GM12891 (cell line): ENCODE measurements around the gene MED12L.

Experiments
- POLR2A ChIP-seq: IDR thresholded peaks from 2 replicates; pipeline ENCODE4 v1.6.1; 2011; ENCODE audit warnings: low read depth, low read length, control low read depth
- TAF1 ChIP-seq: IDR thresholded peaks from 2 replicates; pipeline ENCODE4 v1.6.1; 2011; ENCODE audit warnings: low read depth, low read length, control low read depth

DNA sequence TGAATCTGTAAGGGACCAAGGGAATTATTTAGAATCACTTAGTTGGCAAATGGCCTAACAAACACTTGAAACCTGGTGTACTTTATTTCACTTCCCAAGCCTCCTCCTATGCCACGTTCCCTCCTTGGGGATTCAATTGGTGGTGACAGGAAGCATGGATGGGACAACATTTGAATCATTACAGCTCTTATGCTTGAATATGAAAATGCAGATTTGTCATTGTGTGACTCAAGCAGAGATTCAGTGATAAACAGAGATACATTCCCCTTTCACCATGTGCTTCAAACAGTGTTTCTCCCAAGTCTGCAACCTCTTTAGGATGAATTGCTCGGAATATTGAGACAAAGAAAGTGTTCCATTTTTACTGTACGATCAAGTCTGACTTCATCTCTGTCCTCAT lies 32.7 kb upstream of the MED12L start:
- TF ChIP-seq POLR2A (no peak), TAF1 (no peak)
